HuH-7 (cell line): ENCODE measurements around the gene H2AZ1.
A peak's percentile ranks its signal among the peaks of the same experiment; 100 is the strongest.
"Not testable (repeated sequence)": the region's sequence is repeated elsewhere in the genome, so short reads cannot be mapped to it uniquely, and the experiment has no call there.

ENCODE experiments used
- DNase-seq: peaks from one replicate; pipeline ENCODE4 v3.0.0; 2011; ENCODE audit warnings: low spot score

The H2AZ1 gene

DNA sequence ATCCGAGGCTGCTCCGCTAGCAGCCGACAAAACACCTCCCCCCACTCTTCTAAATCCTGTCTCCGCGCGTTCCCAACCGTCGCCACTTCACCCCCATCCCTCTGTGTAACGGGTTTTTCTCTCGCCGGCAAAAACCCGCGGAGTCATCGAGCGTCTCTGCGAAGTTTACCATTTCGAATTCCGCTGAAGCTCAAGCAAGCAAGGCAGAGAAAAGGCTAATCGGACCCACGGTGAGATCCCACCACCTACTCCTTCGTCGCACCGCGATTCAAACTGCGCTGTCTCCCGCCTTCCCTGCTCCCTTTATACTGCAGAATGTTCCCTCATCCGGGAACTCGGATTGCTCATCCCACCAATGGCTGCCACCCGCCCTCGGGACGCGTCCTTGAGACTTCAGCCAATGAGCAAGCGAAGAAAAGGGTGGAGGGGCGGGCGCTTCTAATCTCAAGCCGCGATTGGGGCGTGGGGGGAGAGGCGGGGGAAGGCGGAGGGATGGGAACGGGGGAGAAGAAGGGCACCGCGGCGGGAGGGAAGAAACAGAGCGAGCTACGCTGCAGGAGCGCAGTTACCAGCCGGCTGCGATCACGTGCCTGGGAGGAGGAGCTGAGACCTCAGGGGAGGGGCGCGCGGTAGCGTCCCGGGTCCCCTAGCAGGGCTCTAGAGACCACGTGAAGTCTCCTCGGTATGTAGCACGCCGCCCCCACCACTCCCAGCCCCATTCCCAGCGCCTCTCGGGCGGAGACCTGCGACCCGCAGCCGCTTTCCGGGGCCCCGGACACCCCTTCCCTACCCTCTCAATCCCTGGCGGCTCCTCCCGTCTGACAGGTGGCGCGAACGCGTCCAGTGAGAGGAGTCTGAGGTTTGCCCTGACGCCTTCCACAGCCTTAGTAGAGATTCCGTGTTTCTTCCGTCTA is at the start of gene H2AZ1:
TSS of gene H2AZ1 (minus strand) at position 277 of the 914 bp plus-strand sequence. CDS start at position 172, 105 bp downstream.
- peak; percentile 88 for DNase-seq

DNA sequence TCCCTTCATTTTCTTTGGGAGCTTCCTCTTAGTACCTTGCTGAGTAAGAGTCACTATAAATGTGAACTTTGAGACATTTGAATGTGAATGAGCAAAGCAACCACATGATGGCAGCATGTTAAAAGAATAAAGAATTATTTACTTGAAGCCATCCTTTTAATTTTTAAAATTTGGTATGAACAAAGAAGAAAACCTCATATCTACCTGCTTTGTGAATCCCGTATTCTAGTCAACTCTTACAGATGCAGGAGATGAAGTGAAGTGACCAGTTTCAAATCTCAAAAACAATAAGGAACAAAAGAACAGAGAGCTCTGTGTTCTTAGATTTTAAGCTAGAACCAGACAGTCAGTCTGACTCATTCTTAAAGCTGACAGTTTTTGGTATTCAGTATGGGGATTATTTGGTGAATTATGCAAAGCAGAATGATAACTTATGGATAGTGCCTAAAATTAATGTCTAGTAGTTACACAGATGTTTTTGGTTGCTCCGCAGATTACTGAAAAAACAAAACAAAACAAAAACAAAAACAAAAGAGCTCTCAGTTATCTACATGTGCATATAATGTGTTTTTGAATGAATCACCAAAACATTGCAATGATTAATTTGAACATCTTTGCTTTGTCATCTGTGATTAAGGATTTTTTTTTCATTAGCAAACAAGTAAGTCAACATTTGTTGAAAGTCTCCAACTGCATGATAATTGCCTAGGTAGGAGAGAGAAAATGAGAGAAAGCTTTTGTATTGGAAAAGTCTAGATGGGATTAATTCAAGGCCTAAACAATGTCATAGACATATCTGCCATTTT is 48.2 kb upstream of the H2AZ1 start:
- DNase-seq: peak; percentile 7

DNA sequence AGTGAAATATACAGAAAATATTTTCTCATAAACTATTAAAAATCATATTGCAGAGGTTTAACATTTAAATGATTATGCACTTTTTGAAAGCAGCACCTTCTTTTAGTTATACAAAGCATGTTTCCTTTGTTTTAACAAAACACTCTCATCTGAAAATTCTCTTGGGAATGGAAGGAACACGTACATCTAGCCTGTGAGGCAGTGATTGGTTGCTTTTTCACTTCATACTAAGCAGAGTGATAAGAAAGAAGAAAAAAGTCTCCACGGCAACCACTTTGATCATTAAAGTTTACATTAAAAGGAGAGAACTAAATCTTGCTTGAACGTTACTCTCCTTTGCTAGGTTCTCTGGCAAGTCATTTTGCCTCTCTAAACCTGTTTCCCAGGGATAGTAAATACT is 41.7 kb upstream of the H2AZ1 start:
- DNase-seq: no peak

- DNase-seq: no peak
Measured at GRCh38 chr4:99987681-99988080, 37.6 kb upstream of the H2AZ1 start.

- no peak for DNase-seq
Measured at GRCh38 chr4:99986792-99987191, 36.7 kb upstream of the H2AZ1 start.

- no peak for DNase-seq
Measured at GRCh38 chr4:99983289-99983943, 33.3 kb upstream of the H2AZ1 start.

DNA sequence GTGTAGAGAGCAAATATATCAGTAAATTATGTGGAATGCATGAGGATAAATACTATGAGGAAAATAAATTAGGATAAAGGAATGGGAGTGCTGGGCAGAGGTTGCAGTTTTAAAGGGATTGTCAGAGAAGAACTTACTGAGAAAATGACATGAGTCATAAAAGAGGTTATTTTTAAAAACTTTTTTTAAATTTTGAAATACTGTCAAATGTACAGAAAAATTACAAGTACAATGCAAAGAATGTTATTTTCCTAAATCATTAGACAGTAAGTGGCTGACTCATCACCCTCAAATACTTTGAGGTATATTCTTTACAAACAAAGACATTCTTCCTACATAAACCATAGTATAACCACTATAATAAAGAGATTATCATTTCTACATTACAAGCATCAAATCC is 29.8 kb upstream of the H2AZ1 start:
- no peak for DNase-seq

GRCh38 chr4:99971453-99972111 is 21.5 kb upstream of the H2AZ1 start:
- DNase-seq: no peak

- no peak for DNase-seq
Measured at GRCh38 chr4:99968330-99968729, 18.3 kb upstream of the H2AZ1 start.

- DNase-seq: no peak
Measured at GRCh38 chr4:99966692-99967091, 16.6 kb upstream of the H2AZ1 start.

DNA sequence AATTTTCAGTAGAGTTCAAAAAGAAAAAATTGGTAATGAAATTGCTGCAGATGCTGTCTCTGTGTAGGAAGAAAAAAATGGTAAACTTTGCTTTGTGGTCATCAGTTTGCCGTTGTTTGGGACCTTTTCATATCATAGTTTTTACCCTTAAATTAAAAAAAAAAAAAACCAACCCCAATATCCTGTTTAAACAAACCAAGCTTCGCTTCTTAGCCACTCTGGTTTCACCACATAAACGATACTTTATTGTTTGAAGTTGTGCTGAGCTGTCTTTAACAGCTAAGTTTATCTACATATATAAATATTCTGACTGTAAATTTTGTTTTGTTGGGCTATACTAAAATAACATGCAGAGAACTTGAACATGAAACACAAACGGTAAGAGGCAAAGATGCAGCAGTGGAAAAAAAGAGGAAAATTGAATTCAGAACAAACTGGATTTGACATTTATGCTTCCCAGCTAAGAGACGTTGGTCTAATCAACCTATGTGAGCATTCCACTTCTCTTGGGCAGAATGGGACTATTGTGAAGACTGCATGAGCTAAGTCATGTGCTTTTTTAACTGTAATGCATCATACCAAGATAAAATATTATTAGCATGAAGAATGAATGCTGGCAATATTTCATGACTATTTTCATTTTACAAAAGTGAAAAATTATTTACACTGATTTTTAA is 15.7 kb upstream of the H2AZ1 start:
- no peak for DNase-seq

- no peak for DNase-seq
Measured at GRCh38 chr4:99965173-99965572, 15.1 kb upstream of the H2AZ1 start.

- DNase-seq: no peak
Measured at GRCh38 chr4:99961711-99962110, 11.6 kb upstream of the H2AZ1 start.

- DNase-seq: no peak
Measured at GRCh38 chr4:99960648-99961047, 10.6 kb upstream of the H2AZ1 start.

GRCh38 chr4:99958207-99958606 is 8.1 kb upstream of the H2AZ1 start:
- DNase-seq: not testable (repeated sequence)

- DNase-seq: no peak
Measured at GRCh38 chr4:99950913-99951254, 809 bp upstream of the H2AZ1 start.

DNA sequence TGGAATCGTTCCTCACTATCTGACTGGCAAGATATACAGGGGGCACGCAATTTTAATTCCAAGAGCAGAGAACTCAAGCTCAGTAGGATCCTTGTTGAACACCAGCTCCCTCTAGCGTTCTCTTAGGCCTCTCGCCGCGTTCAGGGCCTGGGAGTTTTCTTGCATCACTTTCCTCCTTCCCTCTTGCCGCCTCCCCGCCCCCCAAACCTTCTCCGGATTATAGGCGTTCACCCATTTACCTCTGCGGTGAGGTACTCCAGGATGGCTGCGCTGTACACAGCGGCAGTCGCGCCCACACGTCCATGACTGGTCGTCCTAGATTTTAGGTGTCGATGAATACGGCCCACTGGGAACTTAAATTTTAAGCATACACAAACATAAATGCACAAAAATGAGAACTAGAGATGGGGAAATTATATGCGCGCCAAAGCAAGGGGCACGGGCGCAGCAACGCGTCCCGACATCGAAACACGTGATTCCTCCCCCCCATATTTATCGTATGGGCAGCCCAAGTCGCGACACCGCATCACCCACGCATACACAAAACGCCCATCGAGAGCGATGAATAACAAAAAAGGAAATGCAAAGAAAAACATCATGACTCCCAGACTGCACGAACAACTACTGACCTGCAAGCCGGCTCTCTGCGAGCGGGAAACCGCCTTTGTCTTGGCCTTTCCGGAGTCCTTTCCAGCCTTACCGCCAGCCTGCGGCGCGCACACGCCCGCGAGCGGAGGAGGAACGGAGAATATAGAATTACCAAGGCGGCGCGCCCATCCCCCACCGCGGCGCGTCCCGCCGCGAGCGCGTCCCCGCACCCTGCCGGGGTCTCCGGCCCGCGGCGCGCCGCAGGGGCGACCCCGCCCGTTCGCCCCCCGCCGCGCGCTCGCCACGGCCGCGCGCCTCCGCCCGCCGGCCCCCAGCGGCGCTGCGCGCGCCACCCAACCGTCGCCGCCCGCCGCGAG is 759 bp downstream of the H2AZ1 start:
- peak; percentile 55 for DNase-seq

DNA sequence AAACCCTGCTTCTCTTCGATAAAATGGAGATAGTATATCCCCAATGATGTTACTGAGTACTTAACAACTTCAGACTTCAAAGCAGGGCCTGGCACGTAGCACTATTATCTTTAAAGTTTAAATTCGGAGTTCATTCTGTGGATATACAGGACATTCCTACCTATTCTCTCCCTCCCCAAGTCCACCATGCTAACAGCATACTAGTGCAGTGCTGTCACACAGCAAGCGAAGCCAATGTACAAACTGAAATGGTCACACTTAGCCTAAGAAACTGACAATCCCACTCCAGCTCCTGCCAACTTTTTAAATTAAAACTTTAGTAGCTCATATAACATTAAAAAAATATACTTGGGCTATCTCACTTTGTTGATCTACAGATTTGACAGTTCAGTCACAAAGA is 2.5 kb downstream of the H2AZ1 start:
- DNase-seq: no peak

GRCh38 chr4:99947190-99947578 is 2.9 kb downstream of the H2AZ1 start:
- DNase-seq: no peak
